K562 (cell line): ENCODE measurements around the gene RTCB.

Experiments used
- POLR2A ChIP-seq: fragments of 450-650 bp; conservative IDR thresholded peaks from 2 replicates; pipeline ENCODE4 v1.6.1; 2016
- SMAD3 ChIP-seq: fragments of 450-650 bp; formaldehyde crosslinking; conservative IDR thresholded peaks from 2 replicates; pipeline ENCODE4 v1.4.0; 2020; ENCODE audit warnings: mild to moderate bottlenecking

DNA sequence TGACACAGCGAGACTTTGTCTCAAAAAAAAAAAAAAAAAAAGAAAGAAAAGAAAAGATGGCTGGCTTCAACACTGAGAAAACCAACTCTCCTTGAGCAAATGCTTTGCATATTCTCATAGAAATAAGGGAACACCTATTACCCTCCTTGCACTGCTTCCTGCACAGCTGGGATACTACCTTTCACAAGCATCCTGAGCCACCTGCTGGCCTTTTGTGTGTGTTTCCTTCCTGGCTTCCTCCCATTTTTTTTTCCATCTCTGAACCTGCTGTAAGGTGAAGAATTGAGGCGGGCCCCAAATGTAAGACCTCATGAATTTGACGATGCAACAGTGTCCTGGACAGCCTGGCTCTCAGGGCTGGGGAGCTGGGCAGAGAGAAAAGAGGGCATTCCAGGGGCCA, 56.3 kb downstream of the RTCB start:
- TF ChIP-seq POLR2A: no peak
- TF ChIP-seq SMAD3 (CRISPR knock-in tag): no peak
